GM23248 (cell line): ENCODE data around the gene LTBR. TPM values are rescaled to one million over a fixed set of nuclear protein-coding genes. Genes with fewer than 3 reads are reported as not detected.

ENCODE experiments used
- DNase-seq: peaks from one replicate; pipeline ENCODE4 v3.0.0-alpha.2; 2015
- H2AFZ ChIP-seq: fragments of 200-600 bp; sonication (generic); 2 replicates; pipeline ENCODE4 v1.6.1; 2016; ENCODE audit warnings: antibody characterized with exemption
- H3F3A ChIP-seq: fragments of 200-600 bp; sonication (generic); 2 replicates; pipeline ENCODE4 v1.6.1; 2016; ENCODE audit warnings: mild to moderate bottlenecking, antibody characterized with exemption, mixed run types; ENCODE audit not compliant: insufficient read depth
- H3K27ac ChIP-seq: fragments of 200-600 bp; sonication (generic); 2 replicates; pipeline ENCODE4 v1.5.1; 2016; ENCODE audit warnings: mild to moderate bottlenecking
- H3K27me3 ChIP-seq: fragments of 200-600 bp; sonication (generic); replicated peaks from 2 replicates; pipeline ENCODE4 v1.6.1; 2016; ENCODE audit warnings: mild to moderate bottlenecking; ENCODE audit not compliant: insufficient read depth
- H3K36me3 ChIP-seq: fragments of 200-600 bp; sonication (generic); 2 replicates; pipeline ENCODE4 v1.6.1; 2016; ENCODE audit warnings: low read depth, mild to moderate bottlenecking
- H3K4me1 ChIP-seq: fragments of 200-600 bp; sonication (generic); 2 replicates; pipeline ENCODE4 v1.6.1; 2016; ENCODE audit warnings: mild to moderate bottlenecking; ENCODE audit not compliant: insufficient read depth
- H3K4me2 ChIP-seq: fragments of 200-600 bp; sonication (generic); one replicate; pipeline ENCODE4 v1.6.1; 2016; ENCODE audit warnings: mild to moderate bottlenecking; ENCODE audit not compliant: unreplicated experiment
- H3K4me3 ChIP-seq: fragments of 200-600 bp; sonication (generic); 2 replicates; pipeline ENCODE4 v1.5.1; 2016; ENCODE audit warnings: mild to moderate bottlenecking
- H3K79me2 ChIP-seq: fragments of 200-600 bp; sonication (generic); 2 replicates; pipeline ENCODE4 v1.6.1; 2016; ENCODE audit warnings: mild to moderate bottlenecking; ENCODE audit not compliant: insufficient read depth
- H3K9ac ChIP-seq: fragments of 200-600 bp; sonication (generic); 2 replicates; pipeline ENCODE4 v1.6.1; 2016; ENCODE audit warnings: mild to moderate bottlenecking
- H3K9me2 ChIP-seq: fragments of 200-600 bp; sonication (generic); 2 replicates; pipeline ENCODE4 v1.6.1; 2016; ENCODE audit warnings: mixed run types, mild to moderate bottlenecking, moderate library complexity; ENCODE audit not compliant: insufficient read depth
- H3K9me3 ChIP-seq: fragments of 200-600 bp; sonication (generic); one replicate; pipeline ENCODE4 v1.6.1; 2017; ENCODE audit warnings: low read depth
- H4K20me1 ChIP-seq: fragments of 200-600 bp; sonication (generic); 2 replicates; pipeline ENCODE4 v1.6.0; 2016; ENCODE audit not compliant: insufficient read depth
- EZH2 ChIP-seq: fragments of 200-600 bp; sonication (generic); IDR thresholded peaks from 2 replicates; pipeline ENCODE4 v1.6.1; 2018; ENCODE audit warnings: antibody characterized with exemption, mild to moderate bottlenecking; ENCODE audit not compliant: insufficient read depth, poor library complexity, severe bottlenecking
- EZH2phosphoT487 ChIP-seq: fragments of 200-600 bp; sonication (generic); IDR thresholded peaks from 2 replicates; pipeline ENCODE4 v1.6.1; 2018; ENCODE audit warnings: antibody characterized with exemption, moderate library complexity, mild to moderate bottlenecking, low read depth; ENCODE audit not compliant: insufficient read depth
- WGBS, 2 experiments: methylation state at CpG; one replicate each; pipeline ENCODE4 v1.1.6; 2015 to 2017; ENCODE audit warnings: low lambda C conversion rate in 2 of 2, low coverage in 1 of 2; ENCODE audit errors: missing lambda C conversion rate in 2 of 2; 5-methylcytosine and 5-hydroxymethylcytosine counted together
- in situ Hi-C: fragments of 300-500 bp; cut with MboI; formaldehyde crosslinking; loops from 2 replicates; pipeline ENCODE4 v1.15.0; 2020
- polyA plus RNA-seq: library from polyadenylated mRNA; unstranded; fragments of >200 nt; fragmentation: Nextera tagmentation; extraction: Ambion mirVana; gene quantifications from 2 replicates; pipeline ENCODE4 v1.2.1, GENCODE V29; 2016
- small RNA-seq: library from RNA; depleted of rRNA; stranded (forward); fragments of <200 nt; gene quantifications from one replicate; pipeline ENCODE3, GENCODE V24; 2014; ENCODE audit warnings: low read depth, low replicate concordance
- total RNA-seq: library from RNA; depleted of rRNA; stranded (reverse); fragments of >200 nt; shearing (Covaris generic); gene quantifications from 2 replicates; pipeline ENCODE4 v1.2.3, GENCODE V29; 2014; rRNA removed

The LTBR gene
- total and polyA plus RNA-seq, 2 experiments from 2014 or later, result 113 to 147 TPM

- Histone ChIP-seq H3K27ac (no peak overlapping the region), H3K27me3 (no peaks in the 10 kb centered on the region), H3K79me2 (no peaks in the 10 kb centered on the region), H3K9ac (no peak overlapping the region), H3K9me2 (no peaks in the 10 kb centered on the region), H3F3A (peaks cover 12% of the 10 kb centered on the region), H3K4me2 (no peak overlapping the region), H3K4me3 (no peak overlapping the region), H2AFZ (no peak overlapping the region), H3K4me1 (peaks cover 7% of the 10 kb centered on the region), H3K36me3 (no peaks in the 10 kb centered on the region), H3K9me3 (no peaks in the 10 kb centered on the region), H4K20me1 (no peaks in the 10 kb centered on the region)
- DNase-seq, result no peak
- 76 to 79% methylated on average over 13 of the region's 13 CpGs for WGBS, 2 experiments
- no peak for TF ChIP-seq EZH2phosphoT487
- TF ChIP-seq EZH2, result no peak
- in situ Hi-C loops, result no loop called here
Measured at GRCh38 chr12:6435961-6436715, 52.2 kb downstream of the LTBR start.

- Histone ChIP-seq H3F3A (no peaks in the 10 kb centered on the region), H3K79me2 (no peaks in the 10 kb centered on the region), H2AFZ (no peak overlapping the region), H3K27ac (no peak overlapping the region), H3K4me1 (no peaks in the 10 kb centered on the region), H3K4me3 (no peak overlapping the region), H3K9me2 (no peaks in the 10 kb centered on the region), H3K4me2 (no peak overlapping the region), H3K9ac (no peak overlapping the region), H3K9me3 (no peaks in the 10 kb centered on the region), H3K36me3 (no peaks in the 10 kb centered on the region), H3K27me3 (no peaks in the 10 kb centered on the region), H4K20me1 (no peaks in the 10 kb centered on the region)
- WGBS, 2 experiments, result 65 to 66% methylated on average over 3 of the region's 3 CpGs
- in situ Hi-C loops, result no loop called here
- no peak for DNase-seq
- TF ChIP-seq EZH2phosphoT487 (no peak), EZH2 (no peak)
Measured at GRCh38 chr12:6437586-6437985, 53.6 kb downstream of the LTBR start.

GRCh38 chr12:6438345-6438744 lies 54.4 kb downstream of the LTBR start:
- Histone ChIP-seq H3K79me2 (no peaks in the 10 kb centered on the region), H3K9me2 (no peaks in the 10 kb centered on the region), H3K4me1 (no peaks in the 10 kb centered on the region), H3K4me2 (no peak overlapping the region), H3K9me3 (no peaks in the 10 kb centered on the region), H3K9ac (no peak overlapping the region), H3K4me3 (no peak overlapping the region), H3K27ac (no peak overlapping the region), H3K27me3 (no peaks in the 10 kb centered on the region), H4K20me1 (no peaks in the 10 kb centered on the region), H2AFZ (no peak overlapping the region), H3K36me3 (no peaks in the 10 kb centered on the region), H3F3A (no peaks in the 10 kb centered on the region)
- WGBS, 2 experiments, result 93 to 94% methylated on average over 12 of the region's 12 CpGs
- no peak for TF ChIP-seq EZH2
- no peak for TF ChIP-seq EZH2phosphoT487
- no peak for DNase-seq
- in situ Hi-C loops, result no loop called here

GRCh38 chr12:6440391-6440790 lies 56.4 kb downstream of the LTBR start:
- in situ Hi-C loops, result no loop called here
- Histone ChIP-seq H3K9me3 (no peaks in the 10 kb centered on the region), H3K9ac (no peak overlapping the region), H3F3A (no peaks in the 10 kb centered on the region), H3K4me2 (no peak overlapping the region), H3K4me1 (no peaks in the 10 kb centered on the region), H3K36me3 (no peaks in the 10 kb centered on the region), H3K9me2 (no peaks in the 10 kb centered on the region), H3K27ac (no peak overlapping the region), H4K20me1 (no peaks in the 10 kb centered on the region), H3K79me2 (no peaks in the 10 kb centered on the region), H3K27me3 (no peaks in the 10 kb centered on the region), H2AFZ (no peak overlapping the region), H3K4me3 (no peak overlapping the region)
- DNase-seq, result no peak
- WGBS, 2 experiments, result 41 to 56% methylated on average over 1 of the region's 1 CpG
- no peak for TF ChIP-seq EZH2
- no peak for TF ChIP-seq EZH2phosphoT487

Small RNAs within 50 kb of the gene (small RNA-seq; reads per million reads assigned to genes)
- not detected for gene RN7SL391P

Other genes with a start within 250 kb of the LTBR start
- gene CD9, start 183.8 kb upstream of the LTBR start, total RNA-seq, result 24.7 and 28.6 TPM in 2 replicates
- gene CD9, start 183.8 kb upstream of the LTBR start, polyA plus RNA-seq, result 45.1 and 46.9 TPM in 2 replicates
- not detected in 2 replicates for gene PLEKHG6, start 73.5 kb upstream of the LTBR start, total RNA-seq
- gene PLEKHG6, start 73.5 kb upstream of the LTBR start, polyA plus RNA-seq, result 0.30 TPM in 1 of 2 replicates, not detected in the other
- 247 and 343 TPM in 2 replicates for gene TNFRSF1A, start 42.1 kb upstream of the LTBR start, total RNA-seq
- 183 and 197 TPM in 2 replicates for gene TNFRSF1A, start 42.1 kb upstream of the LTBR start, polyA plus RNA-seq
- gene SCNN1A, start 8.6 kb upstream of the LTBR start, total RNA-seq, result 0.76 TPM in 1 of 2 replicates, not detected in the other
- 0.25 and 0.59 TPM in 2 replicates for gene SCNN1A, start 8.6 kb upstream of the LTBR start, polyA plus RNA-seq
- gene CD27, start 60.8 kb downstream of the LTBR start, total RNA-seq, result not detected in 2 replicates
- 0.28 and 0.32 TPM in 2 replicates for gene CD27, start 60.8 kb downstream of the LTBR start, polyA plus RNA-seq
- gene TAPBPL, start 67.9 kb downstream of the LTBR start, total RNA-seq, result 7.8 and 8.1 TPM in 2 replicates
- 9.2 and 9.4 TPM in 2 replicates for gene TAPBPL, start 67.9 kb downstream of the LTBR start, polyA plus RNA-seq
- 5.0 and 17.3 TPM in 2 replicates for gene VAMP1, start 86.5 kb downstream of the LTBR start, total RNA-seq
- 7.8 and 9.8 TPM in 2 replicates for gene VAMP1, start 86.5 kb downstream of the LTBR start, polyA plus RNA-seq
- 29.8 and 68.3 TPM in 2 replicates for gene MRPL51, start 109.1 kb downstream of the LTBR start, total RNA-seq
- 286 and 301 TPM in 2 replicates for gene MRPL51, start 109.1 kb downstream of the LTBR start, polyA plus RNA-seq
- gene NCAPD2, start 109.9 kb downstream of the LTBR start, total RNA-seq, result 26.3 and 46.8 TPM in 2 replicates
- 15.5 and 17.6 TPM in 2 replicates for gene NCAPD2, start 109.9 kb downstream of the LTBR start, polyA plus RNA-seq
- 6,196 and 7,726 TPM in 2 replicates for gene GAPDH, start 150.4 kb downstream of the LTBR start, total RNA-seq
- 7,868 and 8,138 TPM in 2 replicates for gene GAPDH, start 150.4 kb downstream of the LTBR start, polyA plus RNA-seq
- 18.0 and 19.7 TPM in 2 replicates for gene IFFO1, start 171.9 kb downstream of the LTBR start, total RNA-seq
- 14.5 and 19.2 TPM in 2 replicates for gene IFFO1, start 171.9 kb downstream of the LTBR start, polyA plus RNA-seq
- 44.3 TPM in 2 replicates for gene NOP2, start 184.1 kb downstream of the LTBR start, total RNA-seq
- gene NOP2, start 184.1 kb downstream of the LTBR start, polyA plus RNA-seq, result 27.0 and 31.8 TPM in 2 replicates
- gene CHD4, start 223.2 kb downstream of the LTBR start, total RNA-seq, result 148 and 171 TPM in 2 replicates
- 61.5 and 72.1 TPM in 2 replicates for gene CHD4, start 223.2 kb downstream of the LTBR start, polyA plus RNA-seq